ENCODE data around the gene PPIP5K2. TPM values are rescaled to one million over a fixed set of nuclear protein-coding genes. Genes with fewer than 3 reads are reported as not detected.

Gene PPIP5K2
- total RNA-seq, 1 experiment from 2014 or later, result 35.5 TPM

DNA sequence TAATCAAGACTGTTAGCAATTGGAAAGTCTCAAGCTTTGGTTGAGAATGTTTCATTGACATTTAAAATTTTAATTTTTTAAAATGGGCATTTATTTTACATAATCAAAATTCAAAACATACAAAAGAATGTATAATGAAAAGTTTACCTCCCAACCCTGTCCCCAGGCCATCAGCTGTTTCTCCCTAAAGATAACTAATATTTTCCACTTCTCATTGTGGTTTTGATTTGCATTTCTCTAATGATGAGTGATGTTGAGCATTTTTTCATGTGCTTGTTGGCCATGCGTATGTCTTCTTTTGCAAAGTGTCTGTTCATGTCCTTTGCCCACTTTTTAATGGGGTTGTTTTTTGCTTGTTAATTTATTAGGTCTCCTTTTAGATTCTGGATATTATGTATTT, 127.0 kb downstream of the PPIP5K2 start:
- Histone ChIP-seq H3F3A (ENCODE audit: insufficient read depth, low read depth) (no peaks in the 10 kb centered on the region), H3K9me2 (ENCODE audit: insufficient read depth) (no peaks in the 10 kb centered on the region), H2AFZ (no peak overlapping the region), H3K4me3 (no peak overlapping the region), H3K27ac (no peak overlapping the region), H3K79me2 (ENCODE audit: low read depth) (no peaks in the 10 kb centered on the region), H3K27me3 (ENCODE audit: insufficient read depth, low read depth) (no peaks in the 10 kb centered on the region), H3K36me3 (ENCODE audit: low read depth) (no peaks in the 10 kb centered on the region), H3K4me1 (replicated peaks; ENCODE audit: insufficient read depth) (no peaks in the 10 kb centered on the region), H4K20me1 (ENCODE audit: insufficient read depth) (no peaks in the 10 kb centered on the region), H3K9me3 (ENCODE audit: insufficient read depth, low read depth) (no peaks in the 10 kb centered on the region), H3K4me2 (no peak overlapping the region)
- POLR2A ChIA-PET (ENCODE audit: unreplicated experiment), result no interaction called here
- CTCF ChIA-PET, result no interaction called here
- no TSS peak for BruUV-seq (replicated peaks)
- intact Hi-C loops (cut with micrococcal nuclease; ENCODE audit: unreplicated experiment), result no loop called here
- no peak for TF ChIP-seq EZH2 (IDR thresholded peaks at IDR 0.05; ENCODE audit: low read depth)
- TF ChIP-seq, protein P1, sequence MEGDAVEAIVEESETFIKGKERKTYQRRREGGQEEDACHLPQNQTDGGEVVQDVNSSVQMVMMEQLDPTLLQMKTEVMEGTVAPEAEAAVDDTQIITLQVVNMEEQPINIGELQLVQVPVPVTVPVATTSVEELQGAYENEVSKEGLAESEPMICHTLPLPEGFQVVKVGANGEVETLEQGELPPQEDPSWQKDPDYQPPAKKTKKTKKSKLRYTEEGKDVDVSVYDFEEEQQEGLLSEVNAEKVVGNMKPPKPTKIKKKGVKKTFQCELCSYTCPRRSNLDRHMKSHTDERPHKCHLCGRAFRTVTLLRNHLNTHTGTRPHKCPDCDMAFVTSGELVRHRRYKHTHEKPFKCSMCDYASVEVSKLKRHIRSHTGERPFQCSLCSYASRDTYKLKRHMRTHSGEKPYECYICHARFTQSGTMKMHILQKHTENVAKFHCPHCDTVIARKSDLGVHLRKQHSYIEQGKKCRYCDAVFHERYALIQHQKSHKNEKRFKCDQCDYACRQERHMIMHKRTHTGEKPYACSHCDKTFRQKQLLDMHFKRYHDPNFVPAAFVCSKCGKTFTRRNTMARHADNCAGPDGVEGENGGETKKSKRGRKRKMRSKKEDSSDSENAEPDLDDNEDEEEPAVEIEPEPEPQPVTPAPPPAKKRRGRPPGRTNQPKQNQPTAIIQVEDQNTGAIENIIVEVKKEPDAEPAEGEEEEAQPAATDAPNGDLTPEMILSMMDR (conservative IDR thresholded peaks at IDR 0.05), result no peak
- DNase-seq, result no peak

DNA sequence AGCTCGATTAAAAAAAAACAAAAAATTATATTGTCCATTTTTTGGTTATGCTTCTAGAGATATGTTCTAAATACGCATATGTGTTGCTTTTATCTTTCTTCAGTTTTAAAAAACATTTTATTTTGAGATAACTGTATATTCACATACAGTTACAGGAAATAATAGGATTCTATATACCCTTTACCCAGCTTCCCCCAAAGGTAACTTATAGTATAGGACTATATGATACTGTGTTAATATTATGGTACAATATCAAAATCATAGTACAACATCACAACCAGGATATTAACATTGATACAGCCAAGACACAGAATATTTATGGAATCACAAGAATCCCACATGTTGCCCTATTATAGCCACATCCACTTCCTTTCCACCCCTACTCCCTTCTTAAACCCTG, 129.0 kb downstream of the PPIP5K2 start:
- POLR2A ChIA-PET (ENCODE audit: unreplicated experiment), result no interaction called here
- no peaks in the 10 kb centered on the region for H4K20me1 ChIP-seq (ENCODE audit: insufficient read depth)
- H3K4me1 ChIP-seq (replicated peaks; ENCODE audit: insufficient read depth), result no peaks in the 10 kb centered on the region
- no peak overlapping the region for H3K27ac ChIP-seq
- H3K4me3 ChIP-seq, result no peak overlapping the region
- no peaks in the 10 kb centered on the region for H3F3A ChIP-seq (ENCODE audit: insufficient read depth, low read depth)
- intact Hi-C loops (cut with micrococcal nuclease; ENCODE audit: unreplicated experiment), result no loop called here
- CTCF ChIA-PET, result no interaction called here
- H3K79me2 ChIP-seq (ENCODE audit: low read depth), result no peaks in the 10 kb centered on the region
- no peak overlapping the region for H3K4me2 ChIP-seq
- H3K9me3 ChIP-seq (ENCODE audit: insufficient read depth, low read depth), result no peaks in the 10 kb centered on the region
- no peaks in the 10 kb centered on the region for H3K9me2 ChIP-seq (ENCODE audit: insufficient read depth)
- DNase-seq, result no peak
- no TSS peak for BruUV-seq (replicated peaks)
- no peaks in the 10 kb centered on the region for H3K36me3 ChIP-seq (ENCODE audit: low read depth)
- no peaks in the 10 kb centered on the region for H3K27me3 ChIP-seq (ENCODE audit: insufficient read depth, low read depth)
- no peak overlapping the region for H2AFZ ChIP-seq
- TF ChIP-seq EZH2 (IDR thresholded peaks at IDR 0.05; ENCODE audit: low read depth), result no peak
- TF ChIP-seq, protein P1 (conservative IDR thresholded peaks at IDR 0.05), result no peak

DNA sequence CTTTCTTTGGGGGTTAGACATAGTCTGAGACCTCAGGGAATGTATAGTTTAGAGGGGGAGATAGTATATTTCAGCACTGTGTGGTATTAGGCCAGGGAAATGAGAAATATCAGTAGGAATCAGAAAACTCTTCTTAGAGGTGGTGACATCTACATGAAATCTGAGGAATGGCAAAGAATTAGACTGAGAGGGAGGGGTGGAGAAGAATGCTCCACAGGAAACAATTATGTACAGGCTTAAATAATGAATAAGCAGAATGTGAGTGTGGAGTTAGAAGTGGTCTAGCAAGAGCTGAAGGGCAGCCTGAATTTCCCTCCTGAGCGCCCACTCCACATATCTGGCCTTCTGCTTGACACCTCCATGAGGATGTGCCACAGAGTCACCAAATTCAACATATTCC, 134.8 kb downstream of the PPIP5K2 start:
- Histone ChIP-seq H3K79me2 (ENCODE audit: low read depth) (peaks cover 8% of the 10 kb centered on the region), H3K36me3 (ENCODE audit: low read depth) (no peaks in the 10 kb centered on the region), H2AFZ (no peak overlapping the region), H3K27me3 (ENCODE audit: insufficient read depth, low read depth) (no peaks in the 10 kb centered on the region), H3F3A (ENCODE audit: insufficient read depth, low read depth) (no peaks in the 10 kb centered on the region), H3K4me1 (replicated peaks; ENCODE audit: insufficient read depth) (peaks cover 5% of the 10 kb centered on the region), H3K9me3 (ENCODE audit: insufficient read depth, low read depth) (no peaks in the 10 kb centered on the region), H4K20me1 (ENCODE audit: insufficient read depth) (no peaks in the 10 kb centered on the region), H3K27ac (no peak overlapping the region), H3K9me2 (ENCODE audit: insufficient read depth) (no peaks in the 10 kb centered on the region), H3K4me2 (no peak overlapping the region), H3K4me3 (no peak overlapping the region)
- DNase-seq, result no peak
- intact Hi-C loops (cut with micrococcal nuclease; ENCODE audit: unreplicated experiment), result no loop called here
- ChIA-PET CTCF (no interaction called here), POLR2A (ENCODE audit: unreplicated experiment) (no interaction called here)
- TF ChIP-seq, protein P1 (conservative IDR thresholded peaks at IDR 0.05), result no peak
- no peak for TF ChIP-seq EZH2 (IDR thresholded peaks at IDR 0.05; ENCODE audit: low read depth)
- BruUV-seq (replicated peaks), result no TSS peak

Data from PC-9 (cell line).